PC-3 (cell line): ENCODE data around the gene NOP56.

ENCODE experiments used
- EZH2 ChIP-seq: fragments of 300-600 bp; sonication (generic); IDR thresholded peaks from one replicate; pipeline ENCODE4 v1.6.1; 2017; ENCODE audit warnings: antibody characterized with exemption, mild to moderate bottlenecking, low read length; ENCODE audit not compliant: unreplicated experiment
- EZH2phosphoT487 ChIP-seq: fragments of 300-600 bp; sonication (generic); IDR thresholded peaks from 2 replicates; pipeline ENCODE4 v1.6.1; 2018; ENCODE audit warnings: mild to moderate bottlenecking, antibody characterized with exemption, low read length, borderline replicate concordance
- TF ChIP-seq, protein P1 (sequence below): fragments of 300-600 bp; sonication (generic); conservative IDR thresholded peaks from 2 replicates; pipeline ENCODE4 v1.5.1; 2017; ENCODE audit warnings: antibody characterized with exemption, low read depth, mild to moderate bottlenecking, low read length

DNA sequence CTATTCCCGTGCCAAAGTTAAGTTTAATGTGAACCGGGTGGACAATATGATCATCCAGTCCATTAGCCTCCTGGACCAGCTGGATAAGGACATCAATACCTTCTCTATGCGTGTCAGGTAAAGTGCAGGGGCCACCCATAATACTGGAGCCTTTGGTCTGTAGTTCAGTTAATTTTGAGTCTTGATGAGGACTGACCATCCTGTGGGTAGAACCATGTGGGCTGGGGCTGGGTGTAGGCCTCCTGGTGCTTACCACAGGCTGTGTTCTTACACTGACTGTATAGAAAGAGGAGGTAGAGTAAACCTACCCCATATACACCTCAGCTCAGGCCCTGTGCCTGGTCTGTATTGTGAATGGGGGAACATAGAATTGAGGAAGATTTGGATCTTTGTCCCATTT lies 2.4 kb downstream of the NOP56 start:
- TF ChIP-seq, protein P1, sequence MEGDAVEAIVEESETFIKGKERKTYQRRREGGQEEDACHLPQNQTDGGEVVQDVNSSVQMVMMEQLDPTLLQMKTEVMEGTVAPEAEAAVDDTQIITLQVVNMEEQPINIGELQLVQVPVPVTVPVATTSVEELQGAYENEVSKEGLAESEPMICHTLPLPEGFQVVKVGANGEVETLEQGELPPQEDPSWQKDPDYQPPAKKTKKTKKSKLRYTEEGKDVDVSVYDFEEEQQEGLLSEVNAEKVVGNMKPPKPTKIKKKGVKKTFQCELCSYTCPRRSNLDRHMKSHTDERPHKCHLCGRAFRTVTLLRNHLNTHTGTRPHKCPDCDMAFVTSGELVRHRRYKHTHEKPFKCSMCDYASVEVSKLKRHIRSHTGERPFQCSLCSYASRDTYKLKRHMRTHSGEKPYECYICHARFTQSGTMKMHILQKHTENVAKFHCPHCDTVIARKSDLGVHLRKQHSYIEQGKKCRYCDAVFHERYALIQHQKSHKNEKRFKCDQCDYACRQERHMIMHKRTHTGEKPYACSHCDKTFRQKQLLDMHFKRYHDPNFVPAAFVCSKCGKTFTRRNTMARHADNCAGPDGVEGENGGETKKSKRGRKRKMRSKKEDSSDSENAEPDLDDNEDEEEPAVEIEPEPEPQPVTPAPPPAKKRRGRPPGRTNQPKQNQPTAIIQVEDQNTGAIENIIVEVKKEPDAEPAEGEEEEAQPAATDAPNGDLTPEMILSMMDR = no peak
- TF ChIP-seq EZH2 (no peak), EZH2phosphoT487 (no peak)
